Thoracic aorta (tissue), 2 donors: ENCODE results near the gene PRKD2. TPM values are rescaled to one million over a fixed set of nuclear protein-coding genes. Genes with fewer than 3 reads are reported as not detected.

ENCODE experiments used
- ATAC-seq: fragments of 150-250 bp; one replicate; pipeline ENCODE4 v1.8.0; 2017; ENCODE audit warnings: low read depth; ENCODE audit not compliant: insufficient number of reproducible peaks, low FRiP score
- DNase-seq: peaks from one replicate; pipeline ENCODE4 v3.0.0-alpha.2; 2020; ENCODE audit warnings: low spot score
- H3K27ac ChIP-seq, 2 donors: fragments of 200-600 bp; sonication (generic); 1 replicate in 1 of 2; 2 replicates in 1 of 2; pipeline ENCODE4 v1.5.1; 2016; ENCODE audit warnings: mild to moderate bottlenecking in 2 of 2, moderate library complexity in 2 of 2
- H3K27me3 ChIP-seq: fragments of 200-600 bp; sonication (generic); replicated peaks from 2 replicates; pipeline ENCODE4 v1.6.0; 2016; ENCODE audit warnings: mild to moderate bottlenecking; ENCODE audit not compliant: insufficient read depth
- H3K36me3 ChIP-seq: fragments of 200-600 bp; sonication (generic); one replicate; pipeline ENCODE4 v1.5.1; 2016
- H3K4me1 ChIP-seq, 2 donors: fragments of 200-600 bp; sonication (generic); 1 replicate in 1 of 2; 2 replicates in 1 of 2; pipeline versions ENCODE4 v1.5.1 to v1.6.0; 2016; ENCODE audit warnings: low read depth in 2 of 2, mild to moderate bottlenecking in 1 of 2; ENCODE audit not compliant: control insufficient read depth in 1 of 2
- H3K4me3 ChIP-seq: fragments of 200-600 bp; sonication (generic); 2 replicates; pipeline ENCODE4 v1.5.1; 2016; ENCODE audit warnings: mild to moderate bottlenecking
- H3K9me3 ChIP-seq: fragments of 200-600 bp; sonication (generic); 2 replicates; pipeline ENCODE4 v1.5.1; 2016
- CTCF ChIP-seq: fragments of 200-600 bp; sonication (generic); IDR thresholded peaks from one replicate; pipeline ENCODE4 v1.5.1; 2019; ENCODE audit warnings: antibody characterized with exemption
- total RNA-seq, 2 donors: library from RNA; depleted of rRNA; stranded (reverse); fragments of >200 nt; gene quantifications; one replicate each; pipeline versions ENCODE4 v1.1.0 to v1.2.3, GENCODE V29; 2016

Gene PRKD2
- total RNA-seq, 2 donors from 2014 or later: 21.4 to 53.6 TPM

- no peaks in the 10 kb centered on the region for H3K9me3 ChIP-seq
- ATAC-seq (no peak), DNase-seq (no peak)
- H3K4me3 ChIP-seq: no peak overlapping the region
- no peak for TF ChIP-seq CTCF
- peaks cover 6 to 7% of the 10 kb centered on the region in 2 donors for H3K4me1 ChIP-seq
- no peak overlapping the region for H3K27ac ChIP-seq
- peaks cover 42% of the 10 kb centered on the region for H3K36me3 ChIP-seq
- H3K27me3 ChIP-seq: no peaks in the 10 kb centered on the region
Measured at GRCh38 chr19:46720503-46721239, 3.8 kb upstream of the PRKD2 start.

DNA sequence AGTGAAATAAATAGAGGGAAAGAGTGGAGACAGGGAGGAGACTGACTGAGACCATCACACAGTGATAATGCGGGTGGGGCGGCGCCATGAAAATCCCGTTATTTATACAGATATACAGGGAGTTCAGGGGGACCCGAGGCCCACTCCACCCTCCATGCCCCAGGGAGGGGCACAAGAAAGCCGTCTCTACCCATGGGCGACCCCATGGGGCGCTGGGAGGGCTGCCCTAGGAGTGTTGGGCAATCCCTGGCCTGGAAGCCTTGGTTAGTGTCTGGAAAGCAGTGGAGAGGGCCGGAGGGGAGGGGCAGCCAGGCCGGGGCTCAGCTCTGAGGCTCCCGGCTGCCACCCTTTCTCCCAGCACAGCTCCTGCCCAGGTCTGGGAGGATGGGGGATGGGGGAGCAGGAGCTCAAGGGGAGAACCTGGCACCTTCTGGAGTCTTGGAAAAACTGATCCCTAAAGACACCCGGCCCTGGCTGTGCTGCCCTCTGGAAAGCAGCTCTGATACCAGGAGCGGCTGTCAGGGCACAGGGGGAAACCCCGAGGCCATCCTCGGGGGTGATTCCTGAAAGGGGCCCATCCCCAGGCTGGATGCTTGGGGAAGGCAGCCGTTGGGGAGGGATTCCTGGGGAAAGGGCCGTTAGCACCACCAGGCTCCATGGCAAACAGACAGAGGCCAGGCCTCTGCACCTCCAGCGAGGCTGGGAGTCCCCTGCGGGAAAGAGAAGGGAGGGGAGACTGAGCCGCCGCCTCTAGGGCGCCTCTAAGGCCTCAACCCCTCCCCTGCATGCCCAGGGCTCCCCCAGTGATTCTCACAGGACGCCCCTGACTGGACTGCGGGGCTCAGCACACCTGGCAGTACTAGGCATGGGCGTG is 3.0 kb upstream of the PRKD2 start:
- no peak overlapping the region for H3K4me3 ChIP-seq
- ATAC-seq (no peak), DNase-seq (no peak)
- H3K27ac ChIP-seq: no peak overlapping the region
- peaks cover 34% of the 10 kb centered on the region for H3K36me3 ChIP-seq
- no peaks in the 10 kb centered on the region for H3K27me3 ChIP-seq
- H3K4me1 ChIP-seq: peaks cover 14% of the 10 kb centered on the region in 2 donors
- TF ChIP-seq CTCF: no peak
- H3K9me3 ChIP-seq: no peaks in the 10 kb centered on the region

GRCh38 chr19:46718934-46719622 is 2.2 kb upstream of the PRKD2 start:
- Histone ChIP-seq H3K36me3 (peaks cover 26% of the 10 kb centered on the region), H3K4me1 (peaks cover 14 to 18% of the 10 kb centered on the region in 2 donors), H3K9me3 (no peaks in the 10 kb centered on the region), H3K27ac (peak overlapping the region in 1 of 2 donors; percentile 90), H3K4me3 (no peak overlapping the region), H3K27me3 (no peaks in the 10 kb centered on the region)
- no peak for TF ChIP-seq CTCF
- DNase-seq (no peak), ATAC-seq (no peak)

- TF ChIP-seq CTCF: no peak
- peak overlapping the region; percentile 85 to 90 for H3K27ac ChIP-seq
- peaks cover 14 to 21% of the 10 kb centered on the region in 2 donors for H3K4me1 ChIP-seq
- ATAC-seq: no peak
- H3K9me3 ChIP-seq: no peaks in the 10 kb centered on the region
- DNase-seq: no peak
- peak overlapping the region; percentile 99 for H3K4me3 ChIP-seq
- H3K36me3 ChIP-seq: peaks cover 21% of the 10 kb centered on the region
- no peaks in the 10 kb centered on the region for H3K27me3 ChIP-seq
Measured at GRCh38 chr19:46718157-46718933, 1.4 kb upstream of the PRKD2 start.
